Fibroblast of the aortic adventitia (primary cell): ENCODE measurements around the gene ANKRD52. TPM values are rescaled to one million over a fixed set of nuclear protein-coding genes. Genes with fewer than 3 reads are reported as not detected.

Source experiments
- DNase-seq: peaks from one replicate; pipeline ENCODE4 v3.0.0-alpha.2; 2010; ENCODE audit warnings: low read depth
- H3K4me3 ChIP-seq: 2 replicates; pipeline ENCODE4 v1.5.1; 2011; ENCODE audit warnings: low read depth, mild to moderate bottlenecking, control low read depth, low read length, moderate library complexity
- CTCF ChIP-seq: IDR thresholded peaks from 2 replicates; pipeline ENCODE4 v1.5.1; 2011; ENCODE audit warnings: mild to moderate bottlenecking, low read length, control low read depth, inconsistent platforms; ENCODE audit not compliant: insufficient read depth
- total RNA-seq: library from RNA; depleted of rRNA; stranded (reverse); fragments of >200 nt; gene quantifications from 2 replicates; pipeline ENCODE4 v1.2.3, GENCODE V29; 2012; ENCODE audit warnings: low replicate concordance

The ANKRD52 gene
- total RNA-seq, 1 donor: 20.0 TPM

- DNase-seq: no peak
- no peak for TF ChIP-seq CTCF
- peak overlapping the region; percentile 94 for H3K4me3 ChIP-seq
Measured at GRCh38 chr12:56222531-56222895, 35.7 kb downstream of the ANKRD52 start.

- peak within 1 kb of the TSS; percentile 94 for H3K4me3 ChIP-seq
- DNase-seq: peak; percentile 98
- peak; percentile 34 for TF ChIP-seq CTCF
Measured at GRCh38 chr12:56221757-56222530, 36.2 kb downstream of the ANKRD52 start, which contains the start of gene RNF41. RNF41 (minus strand) TSS chr12:56221922; CDS start chr12:56214047, 7,875 bp downstream.

GRCh38 chr12:56221232-56221756 is 36.9 kb downstream of the ANKRD52 start:
- peak overlapping the region; percentile 94 for H3K4me3 ChIP-seq
- TF ChIP-seq CTCF: no peak
- peak; percentile 94 for DNase-seq

- DNase-seq: peak; percentile 74
- peak overlapping the region; percentile 94 for H3K4me3 ChIP-seq
- no peak for TF ChIP-seq CTCF
Measured at GRCh38 chr12:56220611-56221231, 37.5 kb downstream of the ANKRD52 start.

GRCh38 chr12:56219840-56220239 is 38.3 kb downstream of the ANKRD52 start:
- DNase-seq: no peak
- TF ChIP-seq CTCF: no peak
- peak overlapping the region; percentile 47 for H3K4me3 ChIP-seq

- no peak for TF ChIP-seq CTCF
- no peak for DNase-seq
- H3K4me3 ChIP-seq: no peak overlapping the region
Measured at GRCh38 chr12:56216461-56216860, 41.7 kb downstream of the ANKRD52 start.
